Renal cortex interstitium (tissue), 11 donors: ENCODE measurements around the gene MSMO1. TPM values are rescaled to one million over a fixed set of nuclear protein-coding genes. Genes with fewer than 3 reads are reported as not detected.
"Not testable (repeated sequence)": the region's sequence is repeated elsewhere in the genome, so short reads cannot be mapped to it uniquely, and the experiment has no call there.

Source experiments
- DNase-seq, 11 donors: peaks; one replicate each; pipeline ENCODE4 v3.0.0-alpha.2; 2013; ENCODE audit warnings: low read depth in 9 of 11, low spot score in 4 of 11; ENCODE audit errors: extremely low read depth in 1 of 11
- polyA plus RNA-seq, 3 donors: library from polyadenylated mRNA; unstranded; fragments of 120-200 nt; gene quantifications; one replicate each; pipeline ENCODE4 v1.2.1, GENCODE V29; 2013; ENCODE audit not compliant: insufficient read length in 3 of 3

Gene MSMO1
- polyA plus RNA-seq, 3 donors: 64.2 to 80.4 (median 80.3) TPM

- no peak for DNase-seq
These were observed 18.9 kb upstream of the MSMO1 start for GRCh38 chr4:165308606-165309005.

- no peak for DNase-seq
These were observed 18.0 kb upstream of the MSMO1 start for GRCh38 chr4:165309456-165309855.

GRCh38 chr4:165312506-165312905 lies 15.0 kb upstream of the MSMO1 start:
- no peak for DNase-seq

- no peak for DNase-seq
These were observed 8.4 kb upstream of the MSMO1 start for GRCh38 chr4:165319030-165319429.

- no peak for DNase-seq
These were observed 8.0 kb upstream of the MSMO1 start for GRCh38 chr4:165319509-165319908.

GRCh38 chr4:165324236-165324917 lies 3.1 kb upstream of the MSMO1 start:
- DNase-seq: no peak

- no peak for DNase-seq
These were observed 2.6 kb upstream of the MSMO1 start for GRCh38 chr4:165324918-165325304.

- no peak for DNase-seq
These were observed 1.5 kb upstream of the MSMO1 start for GRCh38 chr4:165325732-165326512.

GRCh38 chr4:165326831-165327210 lies 648 bp upstream of the MSMO1 start:
- DNase-seq: peak in 5 of 11 donors; percentile 8 to 74 (median 46)

- no peak for DNase-seq
These were observed 594 bp downstream of the MSMO1 start for GRCh38 chr4:165328101-165328425.

- DNase-seq: no peak
These were observed 1.2 kb downstream of the MSMO1 start for GRCh38 chr4:165328708-165329107.

GRCh38 chr4:165330071-165330470 lies 2.6 kb downstream of the MSMO1 start:
- no peak for DNase-seq

GRCh38 chr4:165330666-165331065 lies 3.2 kb downstream of the MSMO1 start:
- DNase-seq: no peak

- DNase-seq: no peak
These were observed 3.9 kb downstream of the MSMO1 start for GRCh38 chr4:165331359-165331758.

- DNase-seq: no peak
These were observed 4.4 kb downstream of the MSMO1 start for GRCh38 chr4:165331823-165332222.

GRCh38 chr4:165332502-165332901 lies 5.0 kb downstream of the MSMO1 start:
- DNase-seq: no peak

- DNase-seq: no peak
These were observed 7.8 kb downstream of the MSMO1 start for GRCh38 chr4:165335163-165335703.

- DNase-seq: no peak
These were observed 9.3 kb downstream of the MSMO1 start for GRCh38 chr4:165336743-165337142.

- DNase-seq: not testable (repeated sequence)
These were observed 14.9 kb downstream of the MSMO1 start for GRCh38 chr4:165342340-165342739.

- DNase-seq: no peak
These were observed 16.1 kb downstream of the MSMO1 start for GRCh38 chr4:165343353-165344191.
